ENCODE measurements around the gene REC114.
"Not testable (repeated sequence)": the region's sequence is repeated elsewhere in the genome, so short reads cannot be mapped to it uniquely, and the experiment has no call there.

The REC114 gene

DNA sequence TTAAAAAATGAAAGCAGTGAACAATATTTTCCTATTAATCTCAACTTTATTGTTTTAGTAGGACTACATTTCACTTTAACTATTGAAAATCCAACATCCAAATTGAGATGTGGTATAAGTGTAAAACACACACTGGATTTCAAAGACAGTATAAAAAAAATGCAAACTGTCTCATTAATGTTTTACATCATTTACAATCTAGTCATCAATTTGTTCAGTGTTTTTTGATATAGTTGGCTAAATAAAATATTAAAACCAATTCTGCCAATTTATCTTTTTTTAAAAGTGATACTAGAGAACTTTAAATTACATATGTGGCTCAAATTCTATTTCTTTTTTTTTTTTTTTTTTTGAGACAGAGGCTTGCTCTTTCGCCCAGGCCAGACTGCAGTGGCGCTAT, 95.2 kb downstream of the REC114 start:
- no peak for DNase-seq (ENCODE audit: low read depth)

DNA sequence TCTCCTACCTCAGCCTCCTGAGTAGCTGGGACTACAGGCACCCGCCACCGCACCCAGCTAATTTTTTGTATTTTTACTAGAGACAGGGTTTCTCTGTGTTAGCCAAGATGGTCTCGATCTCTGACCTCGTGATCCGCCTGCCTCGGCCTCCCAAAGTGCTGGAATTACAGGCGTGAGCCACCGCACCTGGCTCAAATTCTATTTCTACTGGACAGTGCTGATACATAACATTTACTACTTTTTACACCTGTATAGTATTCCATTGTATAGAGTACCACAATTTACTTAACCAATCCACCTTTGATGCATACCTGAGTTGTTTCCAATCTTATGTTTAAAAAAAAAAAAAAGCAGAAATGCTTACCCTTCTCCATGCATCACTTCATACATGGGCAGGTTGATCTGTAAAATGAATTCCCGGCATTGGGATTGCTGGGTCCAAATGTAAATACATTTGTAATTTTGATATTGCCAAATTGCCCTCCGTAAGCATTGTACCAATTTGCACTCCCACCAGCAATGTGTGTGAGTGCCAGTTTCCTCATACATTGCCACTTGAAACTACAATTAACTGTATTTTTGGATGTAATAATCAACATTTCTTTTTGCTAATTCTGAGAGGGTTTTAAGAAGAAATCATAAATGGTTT, 95.7 kb downstream of the REC114 start:
- DNase-seq (ENCODE audit: low read depth), result no peak

DNA sequence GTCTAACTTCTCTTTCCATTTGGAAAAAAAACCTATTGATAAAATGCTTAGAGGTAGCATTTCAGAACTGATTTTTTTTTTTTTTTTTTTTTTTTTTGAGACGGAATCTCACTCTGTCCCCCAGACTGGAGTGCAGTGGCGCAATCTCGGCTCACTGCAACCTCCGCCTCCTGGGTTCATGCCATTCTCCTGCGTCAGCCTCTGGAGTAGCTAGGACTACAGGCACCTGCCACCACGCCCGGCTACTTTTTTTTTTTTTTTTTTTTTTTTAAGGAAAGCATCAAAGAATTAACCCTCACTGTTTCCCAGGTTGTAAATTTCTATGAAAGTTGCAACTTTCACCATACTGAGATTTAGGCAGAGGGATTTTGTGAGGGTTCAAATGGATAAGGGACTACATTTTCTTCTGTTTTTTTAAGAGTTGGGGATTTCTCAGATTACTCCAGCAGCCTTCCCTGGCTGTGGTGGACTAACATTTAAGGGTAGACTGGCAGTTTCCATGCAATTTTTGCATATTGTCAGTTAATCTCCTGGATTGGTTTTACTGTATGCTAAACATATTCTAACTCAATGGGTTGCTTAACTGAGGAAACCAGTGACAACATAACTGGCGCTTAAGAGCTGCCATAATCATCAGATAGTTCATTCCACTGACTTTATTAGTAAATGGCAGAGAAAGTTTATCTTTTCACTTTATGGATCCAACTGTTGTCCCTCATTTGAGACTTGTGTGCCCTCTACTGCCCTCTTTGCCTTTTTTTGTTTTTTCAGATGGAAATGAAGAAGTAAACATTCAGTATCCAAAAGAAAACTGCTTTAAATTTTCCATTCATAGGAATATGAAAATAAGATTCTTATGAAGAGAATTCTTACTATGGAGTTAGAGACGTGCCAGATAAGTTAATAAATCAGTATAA, 96.5 kb downstream of the REC114 start:
- DNase-seq (ENCODE audit: low read depth), result no peak

DNA sequence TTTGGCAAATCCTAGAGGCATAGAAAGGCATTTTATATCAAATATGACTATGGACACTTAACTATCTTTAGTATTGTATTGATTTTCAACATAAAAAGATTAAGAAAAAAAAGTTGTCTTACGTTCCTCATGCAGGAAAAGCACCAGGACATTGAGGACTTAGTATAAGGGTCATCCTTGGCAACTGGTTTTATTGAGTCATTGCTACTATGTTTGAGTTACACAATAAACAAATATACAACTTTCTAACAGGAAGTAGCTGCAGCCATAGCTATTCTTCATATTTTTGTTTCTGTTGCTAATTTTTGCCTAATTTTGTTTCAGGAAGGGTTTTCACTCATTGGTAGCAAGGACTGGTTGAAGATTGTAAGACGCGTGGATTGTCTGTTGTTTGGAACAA, 97.2 kb downstream of the REC114 start:
- DNase-seq (ENCODE audit: low read depth), result no peak

DNA sequence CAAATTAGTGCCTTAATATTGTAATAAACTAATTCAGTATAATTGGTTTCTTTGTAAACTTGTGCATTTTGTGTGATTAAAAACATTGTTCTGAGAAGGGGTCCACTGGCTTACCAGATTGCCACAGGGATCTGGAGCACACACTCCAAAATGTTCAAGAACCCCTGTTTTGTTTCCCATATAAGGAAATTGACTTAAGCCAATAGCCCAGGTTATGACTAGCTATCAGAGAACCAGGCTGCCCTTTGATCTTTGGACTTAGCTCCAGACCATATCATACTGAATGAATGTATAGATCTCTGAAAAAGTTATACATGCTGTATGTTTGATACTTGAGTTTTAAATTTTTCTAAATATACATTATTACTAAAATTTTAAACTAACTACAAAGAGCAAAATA, 98.5 kb downstream of the REC114 start:
- DNase-seq (ENCODE audit: low read depth), result no peak

DNA sequence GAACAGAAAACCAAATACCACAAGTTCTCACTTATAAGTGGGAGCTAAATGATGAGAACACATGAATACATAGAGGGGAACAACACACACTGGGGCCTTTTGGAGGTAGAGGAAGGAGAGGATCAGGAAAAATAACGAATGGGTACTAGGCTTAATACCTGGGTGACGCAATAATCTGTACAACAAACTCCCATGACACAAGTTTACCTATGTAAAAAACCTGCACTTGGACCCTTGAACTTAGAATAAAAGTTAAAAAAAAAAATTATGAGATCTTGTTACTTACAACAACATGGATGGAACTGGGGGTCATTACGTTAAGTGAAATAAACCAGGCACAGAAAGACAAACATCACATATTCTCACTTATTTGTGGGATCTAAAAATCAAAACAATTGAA, 106.0 kb downstream of the REC114 start:
- DNase-seq (ENCODE audit: low read depth), result not testable (repeated sequence)

DNA sequence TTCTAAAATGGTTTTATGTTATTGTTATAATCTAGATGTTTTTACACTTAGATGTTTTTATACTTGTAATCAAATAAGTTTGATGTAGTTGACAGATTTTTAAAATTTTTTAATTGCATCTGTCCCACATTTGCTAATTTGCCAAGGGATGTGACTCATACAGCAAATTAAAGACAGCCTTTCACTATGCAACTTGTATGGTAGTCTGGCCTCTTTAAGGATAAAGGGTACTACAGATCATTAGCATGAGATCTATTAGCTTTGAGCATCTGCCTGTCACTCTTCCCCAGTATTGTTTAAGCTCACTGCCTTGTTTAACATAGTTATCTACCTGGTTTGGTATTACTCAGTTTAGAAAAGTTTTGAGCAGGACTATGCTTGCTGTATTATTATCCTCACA, 107.2 kb downstream of the REC114 start:
- no peak for DNase-seq (ENCODE audit: low read depth)

DNA sequence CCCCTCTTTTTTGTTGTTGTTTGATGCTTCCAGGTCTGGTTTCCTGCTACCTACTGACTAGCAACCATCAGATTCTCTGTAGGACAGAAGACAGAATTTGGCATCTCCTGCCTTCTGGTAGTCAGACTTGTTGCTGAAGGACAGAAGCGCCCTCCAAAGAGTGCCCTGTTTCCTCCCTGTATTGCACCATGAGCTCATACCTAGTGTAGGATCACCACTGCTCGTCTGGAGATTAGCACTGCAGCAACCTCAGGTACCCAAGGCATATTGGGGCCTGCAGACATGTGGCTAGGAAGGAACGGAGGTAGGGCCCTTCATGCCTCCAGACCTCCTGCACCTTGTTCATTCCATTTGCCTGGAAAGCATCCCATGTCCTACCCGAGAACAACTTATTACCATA, 112.1 kb downstream of the REC114 start:
- no peak for DNase-seq (ENCODE audit: low read depth)

DNA sequence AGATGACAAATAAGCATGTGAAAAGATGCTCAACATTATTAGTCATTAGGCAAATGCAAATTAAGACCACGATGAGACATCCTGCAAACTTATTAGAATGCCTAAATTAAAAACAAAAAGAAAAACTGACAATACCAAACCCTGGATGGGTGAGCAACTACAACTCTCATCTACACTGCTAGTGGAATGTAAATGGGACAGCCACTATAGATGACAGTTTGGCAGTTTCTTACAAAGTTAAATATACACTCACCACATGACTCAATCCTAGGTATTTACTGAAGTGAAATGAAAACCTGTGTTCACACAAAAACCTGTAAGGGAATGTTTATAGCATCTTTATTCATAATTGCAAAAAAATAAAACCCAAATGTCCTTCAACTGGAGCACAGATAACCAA, 115.6 kb downstream of the REC114 start:
- DNase-seq (ENCODE audit: low read depth), result no peak

DNA sequence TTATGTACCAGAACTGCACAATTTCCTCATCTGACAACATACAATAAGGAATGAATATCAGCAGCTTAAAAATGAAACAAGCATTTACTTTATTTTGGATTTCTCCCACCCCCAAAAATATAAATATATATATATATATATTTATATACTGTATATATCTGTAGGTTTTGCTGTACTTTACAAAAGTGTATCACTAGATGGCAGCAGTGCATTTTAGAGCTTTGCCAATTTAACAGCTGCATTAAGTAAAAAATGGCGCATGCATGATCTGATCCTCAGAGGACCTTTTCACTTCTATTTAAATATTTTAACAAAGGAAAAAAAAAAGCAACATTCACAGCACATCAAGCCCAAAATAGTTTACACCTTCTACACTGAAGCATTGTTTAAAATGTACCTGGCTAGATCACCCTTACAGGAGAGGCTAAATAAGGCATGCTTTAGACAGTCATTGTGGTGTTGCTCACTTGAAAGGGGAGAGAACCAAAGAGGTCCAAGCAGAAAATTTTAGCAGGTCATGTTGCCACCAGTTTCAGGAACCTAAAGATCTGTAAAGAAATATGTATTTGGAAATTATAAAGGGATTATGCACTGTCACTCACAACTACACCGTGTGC, 117.6 kb downstream of the REC114 start:
- DNase-seq (ENCODE audit: low read depth), result peak; percentile 44

DNA sequence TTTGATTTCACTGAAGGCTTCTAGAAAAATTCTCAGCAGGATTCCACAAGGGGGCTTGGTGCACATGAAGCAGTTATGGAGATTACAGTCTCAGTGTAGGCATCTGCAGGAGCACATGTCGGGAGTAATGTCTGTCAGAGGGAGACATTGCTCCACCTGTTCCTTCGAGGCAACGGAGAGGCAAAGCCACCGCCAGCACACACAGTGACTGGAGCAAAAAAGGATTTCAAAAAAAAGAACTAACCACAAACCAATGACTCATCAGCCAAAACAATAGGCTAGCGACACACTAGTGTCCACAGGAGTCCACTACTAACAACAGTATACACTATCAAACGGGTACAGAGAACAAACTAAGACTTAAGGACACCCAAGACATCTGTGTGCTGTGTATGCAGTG, 121.3 kb downstream of the REC114 start:
- DNase-seq (ENCODE audit: low read depth), result peak; percentile 39

DNA sequence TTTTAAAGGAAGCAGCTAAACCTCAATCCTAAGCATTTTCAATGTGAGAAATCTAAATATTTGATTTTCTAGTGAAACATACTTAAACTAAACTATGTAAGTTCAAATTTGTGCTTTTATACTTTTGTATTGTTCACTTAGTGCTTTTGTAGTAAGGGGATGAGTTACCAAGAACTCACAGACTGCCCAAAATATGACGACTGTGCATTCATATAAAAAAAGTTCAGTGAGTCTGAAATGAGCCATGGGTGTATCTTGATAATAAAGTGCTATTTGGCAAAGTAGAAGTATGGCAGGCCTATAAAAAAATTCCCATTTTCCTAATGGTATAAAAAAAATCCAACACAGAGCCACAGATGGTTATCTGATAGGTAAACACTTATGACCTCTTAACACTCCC, 124.1 kb downstream of the REC114 start:
- DNase-seq (ENCODE audit: low read depth), result no peak

DNA sequence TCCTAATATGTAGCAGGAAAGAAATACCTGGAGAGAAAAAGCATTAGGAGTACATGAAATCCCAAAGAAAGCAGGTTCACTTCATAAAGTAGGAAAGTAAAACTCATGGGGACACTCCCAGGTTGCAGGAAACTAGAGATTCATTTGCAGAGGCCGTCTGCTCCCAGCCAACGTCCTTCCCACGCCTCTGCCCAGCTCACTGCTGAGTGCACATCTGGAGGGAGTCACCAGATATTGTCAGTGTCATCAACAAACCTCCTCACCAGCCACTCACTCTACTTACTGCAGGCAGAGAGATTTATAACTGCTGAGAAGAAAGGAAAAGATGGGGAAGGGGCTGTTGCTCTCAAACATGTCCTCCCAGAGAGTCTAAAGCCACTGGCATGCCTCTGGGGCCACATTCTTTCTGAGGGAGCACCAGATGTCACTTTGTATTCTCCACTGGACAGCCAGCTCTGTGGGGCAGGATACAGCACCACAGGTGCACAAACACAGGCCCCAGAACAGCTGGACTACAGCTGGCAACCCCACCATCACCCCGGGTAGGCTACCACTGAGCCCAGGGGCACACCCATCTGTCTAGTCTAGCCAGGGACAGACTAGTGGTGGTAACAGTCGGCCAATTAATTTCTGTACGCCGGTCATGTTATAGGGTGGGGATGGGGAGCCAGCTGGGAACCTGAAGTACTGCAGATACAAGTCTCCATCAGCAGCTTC, 125.8 kb downstream of the REC114 start:
- no peak for DNase-seq (ENCODE audit: low read depth)

DNA sequence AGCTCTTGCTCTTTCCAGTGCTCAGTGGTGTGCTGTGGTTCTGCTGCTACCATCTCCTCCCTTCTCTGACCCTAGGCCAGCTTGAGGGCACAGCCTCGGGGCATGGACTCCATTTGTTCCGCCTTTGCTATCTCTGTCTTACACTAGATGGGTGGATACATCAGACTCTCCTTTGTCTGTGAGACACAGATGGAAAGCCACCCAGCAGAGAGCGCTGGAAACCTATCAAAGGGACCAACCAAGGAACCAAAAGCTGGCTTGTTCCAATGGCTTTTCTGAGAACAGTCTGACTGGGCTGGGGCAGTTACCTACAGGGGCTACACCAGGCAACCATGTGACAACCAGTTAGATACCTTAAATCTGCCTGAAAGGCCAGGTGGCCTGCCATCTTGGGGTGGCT, 126.4 kb downstream of the REC114 start:
- no peak for DNase-seq (ENCODE audit: low read depth)

DNA sequence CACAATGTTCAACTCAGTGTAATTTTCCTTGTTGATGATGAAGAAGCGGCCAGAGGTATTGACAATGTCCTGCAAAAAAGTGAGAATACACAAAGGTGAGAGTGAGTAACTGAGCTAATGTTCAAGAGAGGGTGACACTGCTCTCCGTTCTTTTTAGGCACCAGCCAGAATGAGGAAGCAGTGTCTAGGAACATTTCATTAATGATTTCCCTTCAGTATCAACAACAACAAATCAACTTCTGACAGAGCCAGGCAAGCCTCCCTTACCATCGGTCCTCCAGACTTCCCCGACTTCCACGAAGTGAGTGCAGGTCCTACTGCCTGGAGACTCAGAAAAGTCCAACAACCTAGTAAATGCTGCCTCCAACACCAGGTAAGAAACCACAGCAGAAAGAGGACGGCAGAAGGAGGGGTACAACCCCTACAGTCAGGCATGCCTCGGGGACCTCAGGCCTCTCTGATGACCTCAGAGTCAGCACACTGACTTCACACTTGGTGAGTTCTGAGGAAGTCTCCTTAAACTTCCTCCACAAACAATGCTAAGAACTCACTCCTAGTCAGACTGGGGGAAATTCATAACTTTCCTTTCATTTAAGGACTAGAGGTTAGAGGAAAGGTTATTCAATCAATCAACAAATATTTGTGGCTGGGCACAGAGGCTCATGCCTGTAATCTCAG, 127.5 kb downstream of the REC114 start:
- DNase-seq (ENCODE audit: low read depth), result no peak

DNA sequence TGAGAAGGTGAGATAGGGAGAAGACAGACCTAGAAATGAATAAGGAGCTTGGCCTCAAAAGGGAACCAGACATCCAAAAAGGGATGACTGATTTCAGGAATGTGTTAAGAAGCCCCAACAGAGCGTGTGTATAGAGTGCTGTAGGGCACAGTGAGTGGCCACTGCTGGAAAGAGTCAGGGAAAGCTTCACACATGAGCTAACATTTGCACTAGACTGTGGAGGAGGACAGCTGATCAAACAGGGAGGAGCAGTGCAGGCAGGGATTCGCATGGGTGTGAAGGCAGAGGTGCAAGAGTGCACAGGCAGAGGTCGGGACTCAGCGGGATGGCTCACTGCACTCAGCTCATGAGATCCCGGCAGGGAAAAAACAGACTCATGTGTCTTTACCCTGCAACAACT, 128.4 kb downstream of the REC114 start:
- no peak for DNase-seq (ENCODE audit: low read depth)

DNA sequence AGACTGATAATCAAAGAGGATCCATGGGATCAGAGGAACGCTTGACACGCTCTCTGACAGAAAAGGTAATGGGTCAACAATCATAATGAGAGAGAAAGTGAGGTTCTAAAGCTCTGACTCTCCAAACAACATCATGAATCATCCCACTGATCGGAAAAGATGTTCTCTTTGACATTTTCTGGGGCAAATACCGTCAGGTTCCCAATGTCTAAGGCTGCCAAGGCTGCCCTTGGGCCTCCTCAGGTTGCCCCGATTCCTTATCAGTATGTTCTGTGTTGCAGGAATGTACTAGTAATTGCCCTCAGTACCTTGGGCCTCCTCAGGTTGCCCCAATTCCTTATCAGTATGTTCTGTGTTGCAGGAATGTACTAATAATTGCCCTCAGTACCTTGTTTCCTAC, 129.3 kb downstream of the REC114 start:
- DNase-seq (ENCODE audit: low read depth), result no peak

DNA sequence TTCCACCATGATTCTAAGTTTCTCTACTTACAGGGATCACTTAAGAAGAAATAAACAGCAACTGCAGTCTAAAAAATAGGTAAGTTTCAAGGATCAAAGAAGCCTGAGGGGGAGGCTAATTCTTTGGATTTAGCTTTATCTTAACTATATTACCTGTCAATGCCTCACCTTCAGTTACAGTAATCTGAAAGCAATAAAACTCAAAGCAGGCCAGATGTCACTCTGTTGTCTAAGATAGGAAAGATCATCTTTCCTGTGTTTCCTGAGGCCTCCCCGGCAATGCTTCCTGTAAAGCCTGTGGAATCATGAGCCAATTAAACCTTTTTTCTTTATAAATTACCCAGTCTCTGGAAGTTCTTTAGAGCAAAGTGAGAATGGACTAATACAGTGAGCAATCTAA, 130.1 kb downstream of the REC114 start:
- DNase-seq (ENCODE audit: low read depth), result no peak

DNA sequence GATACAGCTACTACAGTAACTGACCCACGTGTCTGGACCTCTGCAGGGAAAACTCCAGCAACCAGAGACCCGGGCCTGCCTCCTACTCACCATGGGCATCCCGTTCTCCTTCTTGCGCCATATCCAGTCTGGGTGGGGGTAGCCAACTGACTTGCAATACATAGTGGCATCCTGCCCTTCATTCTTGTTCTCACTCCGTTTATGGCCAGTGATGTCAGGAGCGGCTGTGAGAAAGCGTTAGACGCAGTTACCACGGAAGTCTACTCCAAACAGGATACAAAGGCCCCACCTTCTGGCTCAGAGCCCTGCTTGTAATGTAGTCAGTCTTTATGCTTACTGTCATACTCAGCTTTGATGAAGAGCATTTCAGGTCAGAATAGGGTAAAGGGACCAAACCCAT, 130.6 kb downstream of the REC114 start:
- peak; percentile 51 for DNase-seq (ENCODE audit: low read depth)

DNA sequence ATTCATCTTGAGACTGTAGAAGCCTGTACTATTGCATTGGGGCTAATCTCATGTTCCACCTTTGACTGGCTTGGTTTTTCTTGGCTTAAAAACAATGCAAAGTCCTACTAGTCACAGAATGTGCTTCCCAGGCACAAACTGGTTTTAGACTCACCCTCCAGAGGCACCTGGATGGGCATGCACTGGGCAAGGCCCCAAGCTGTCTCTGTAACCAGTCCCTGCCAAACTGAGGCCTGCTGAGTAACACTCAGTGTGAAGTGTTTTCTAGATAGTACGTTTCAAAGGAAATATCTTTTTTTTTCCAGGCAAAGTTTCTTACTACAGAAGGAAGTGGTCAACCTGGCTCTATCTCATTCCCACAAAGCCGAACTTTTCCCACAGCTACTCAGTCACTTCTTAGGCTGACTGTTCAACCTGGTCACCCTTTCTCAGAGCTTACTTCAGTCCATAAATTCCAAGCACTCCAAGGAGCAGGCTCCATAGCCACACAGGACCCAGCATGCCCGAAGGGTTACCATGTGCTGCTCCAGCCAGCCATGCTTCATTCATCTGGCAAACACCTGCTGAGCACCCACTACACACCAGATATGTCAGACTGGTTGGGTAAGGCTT, 132.8 kb downstream of the REC114 start:
- no peak for DNase-seq (ENCODE audit: low read depth)

DNA sequence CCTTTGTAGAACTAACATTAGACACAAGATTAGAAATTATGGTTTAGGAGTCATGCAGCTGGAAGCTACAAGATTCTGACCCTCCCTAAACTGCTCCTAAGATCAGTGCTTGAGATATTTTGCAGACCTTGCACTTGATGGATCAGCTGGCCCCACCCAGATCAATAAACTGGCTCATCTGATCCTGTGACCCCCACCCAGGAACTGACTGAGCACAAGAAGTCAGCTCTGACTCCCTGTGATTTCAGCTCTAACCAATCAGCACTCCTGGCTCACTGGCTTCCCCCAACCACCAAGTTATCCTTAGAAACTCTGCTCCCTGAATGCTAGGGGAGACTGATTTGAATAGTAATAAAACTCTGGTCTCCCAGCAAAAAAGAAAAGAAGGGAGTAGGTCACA, 134.6 kb downstream of the REC114 start:
- not testable (repeated sequence) for DNase-seq (ENCODE audit: low read depth)

DNA sequence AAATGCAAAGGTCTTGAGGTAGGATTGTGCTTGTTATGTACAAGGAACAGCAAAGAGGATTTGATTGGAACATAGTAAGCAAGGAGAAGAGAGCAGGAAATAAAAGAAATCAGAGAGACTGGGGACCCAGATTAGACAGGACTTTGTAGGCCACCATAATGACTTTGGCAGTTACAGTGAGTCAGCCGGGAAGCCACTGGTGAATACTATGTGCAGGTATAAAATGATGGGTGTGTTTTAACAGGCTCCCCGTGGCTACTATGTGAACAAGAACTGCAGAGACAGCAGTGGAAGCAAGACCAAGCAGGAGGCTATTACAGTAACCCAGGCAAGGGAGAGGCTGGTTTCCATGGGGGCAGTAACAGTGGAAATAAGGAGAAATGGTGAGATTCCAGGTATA, 135.1 kb downstream of the REC114 start:
- no peak for DNase-seq (ENCODE audit: low read depth)

Measured in stromal cell of bone marrow (primary cell).